CD4-positive, alpha-beta T cell (primary cell): ENCODE results near the gene ARIH2. TPM values are rescaled to one million over a fixed set of nuclear protein-coding genes. Genes with fewer than 3 reads are reported as not detected.
A peak's percentile ranks its signal among the peaks of the same experiment; 100 is the strongest.

Experiments
- ATAC-seq: fragments of 200-7000 bp; cut with Tn5 transposase; one replicate; pipeline ENCODE4 v1.10.0; 2022; ENCODE audit warnings: mild to moderate bottlenecking; ENCODE audit not compliant: poor library complexity
- CTCF ChIA-PET: fragments of 350-600 bp; sonication (Branson Sonifier 250); formaldehyde crosslinking; loops from one replicate; lab custom pipeline; 2021; ENCODE audit warnings: antibody characterized with exemption, inconsistent platforms; lab: Charles Lee
- POLR2A ChIA-PET: fragments of 350-600 bp; sonication (Branson Sonifier 250); formaldehyde crosslinking; loops from one replicate; lab custom pipeline; 2021; ENCODE audit warnings: antibody characterized with exemption, inconsistent platforms; lab: Charles Lee
- DNase-seq, 14 experiments: peaks; one replicate each; pipeline ENCODE4 v3.0.0-alpha.2; 2013 to 2020; ENCODE audit warnings: mixed read lengths in 2 of 14
- H3K27ac ChIP-seq, 2 donors: one replicate each; pipeline versions ENCODE4 v1.5.1 to v1.7.0; 2013; ENCODE audit warnings: low read length in 2 of 2, low read depth in 1 of 2, mild to moderate bottlenecking in 1 of 2
- H3K27me3 ChIP-seq, 2 experiments: 1 replicate in 1 of 2; 2 replicates in 1 of 2; pipeline versions ENCODE4 v1.6.1 to v1.7.0; 2013; ENCODE audit warnings: low read length in 2 of 2, control low read depth in 1 of 2, mild to moderate bottlenecking in 1 of 2, moderate library complexity in 1 of 2; ENCODE audit not compliant: insufficient read depth in 2 of 2, control insufficient read depth in 1 of 2
- H3K36me3 ChIP-seq: one replicate; pipeline ENCODE4 v1.6.1; 2013; ENCODE audit warnings: low read length, control low read depth; ENCODE audit not compliant: insufficient read depth
- H3K4me1 ChIP-seq: one replicate; pipeline ENCODE4 v1.6.1; 2013; ENCODE audit warnings: low read length, control low read depth; ENCODE audit not compliant: insufficient read depth
- H3K4me3 ChIP-seq: one replicate; pipeline ENCODE4 v1.5.1; 2013; ENCODE audit warnings: mild to moderate bottlenecking, low read length, moderate library complexity
- H3K9me3 ChIP-seq, 2 experiments: 1 replicate in 1 of 2; 2 replicates in 1 of 2; pipeline versions ENCODE4 v1.6.1 to v1.7.0; 2013; ENCODE audit warnings: low read length in 2 of 2, mild to moderate bottlenecking in 2 of 2, control low read depth in 1 of 2, moderate library complexity in 1 of 2; ENCODE audit not compliant: control insufficient read depth in 1 of 2, insufficient read depth in 1 of 2
- H3K27ac Mint-ChIP-seq: one replicate; pipeline ENCODE4 v1.8.0; 2020; ENCODE audit warnings: mixed read lengths
- H3K27me3 Mint-ChIP-seq: one replicate; pipeline ENCODE4 v1.8.0; 2021; ENCODE audit warnings: mixed read lengths
- H3K36me3 Mint-ChIP-seq: one replicate; pipeline ENCODE4 v1.8.0; 2021; ENCODE audit warnings: low read depth, mixed read lengths
- H3K4me1 Mint-ChIP-seq: one replicate; pipeline ENCODE4 v1.8.0; 2021; ENCODE audit warnings: low read depth, mixed read lengths
- H3K4me3 Mint-ChIP-seq: one replicate; pipeline ENCODE4 v1.8.0; 2020; ENCODE audit warnings: mild to moderate bottlenecking, mixed read lengths
- H3K9me3 Mint-ChIP-seq: one replicate; pipeline ENCODE4 v1.8.0; 2020; ENCODE audit warnings: mixed read lengths
- CTCF ChIP-seq: fragments of 200-600 bp; IDR thresholded peaks from one replicate; pipeline ENCODE4 v1.8.0; 2022; ENCODE audit warnings: antibody characterized with exemption, mild to moderate bottlenecking
- intact Hi-C, 2 experiments: fragments of 100-400 bp; cut with DNase I in 1 of 2; cut with micrococcal nuclease in 1 of 2; formaldehyde crosslinking; loops; one replicate each; pipeline versions ENCODE4 v1.15.1 to v1.9.0; 2023 to 2025; cut with DNase I, micrococcal nuclease
- total RNA-seq, 174 experiments: library from RNA in 2 of 174; stranded (reverse) in 2 of 174; gene quantifications; one replicate each; pipeline ENCODE4 v1.2.3 and lab custom pipeline; 2021 to 2026

Gene ARIH2
- total RNA-seq, 2 experiments from 2014 or later: 182 TPM

DNA sequence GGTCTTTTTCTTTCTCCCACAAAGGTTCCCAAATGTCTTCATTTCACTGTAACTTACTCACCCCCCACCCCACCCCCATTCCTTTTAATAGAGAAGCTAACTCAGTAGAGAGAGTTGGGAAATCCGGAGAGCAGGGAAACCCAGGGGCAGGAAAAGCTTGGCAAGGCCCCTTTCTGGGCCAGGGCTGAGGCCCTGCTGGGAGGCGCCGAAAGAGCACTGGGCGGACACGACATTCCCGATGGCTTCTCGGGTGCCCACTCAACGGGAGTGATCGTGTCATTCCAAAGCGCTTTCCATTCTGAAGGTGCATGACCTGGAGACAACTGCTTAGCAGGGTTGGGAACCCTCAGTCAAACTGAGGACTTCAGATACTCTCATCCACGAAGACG, 101.3 kb downstream of the ARIH2 start:
- Mint-ChIP-seq H3K27me3 (no peaks in the 10 kb centered on the region), H3K4me3 (peak overlapping the region; percentile 91), H3K9me3 (no peaks in the 10 kb centered on the region), H3K27ac (peak overlapping the region; percentile 90), H3K4me1 (peaks cover 41% of the 10 kb centered on the region), H3K36me3 (peaks cover 46% of the 10 kb centered on the region)
- peaks cover 30% of the 10 kb centered on the region for H3K36me3 ChIP-seq
- H3K27ac ChIP-seq: peak overlapping the region in 1 of 2 donors; percentile 92
- H3K4me3 ChIP-seq: peak overlapping the region; percentile 80
- DNase-seq (no peak), ATAC-seq (no peak)
- H3K9me3 ChIP-seq: no peaks in the 10 kb centered on the region
- ChIA-PET CTCF (interaction anchor here (0.7 to 5.2 kb wide), 4 partner anchors 9 to 151 kb away, joined by 3 to 63 read pairs (median 31); partner anchors contain the start of genes IMPDH2, KLHDC8B, P4HTM and WDR6), POLR2A (interaction anchor here (0.5 to 12.0 kb wide), 7 partner anchors 9 to 1317 kb away, joined by 3 to 331 read pairs (median 28); partner anchors contain the start of genes IMPDH2, IP6K2, P4HTM and QARS1)
- peaks cover 62% of the 10 kb centered on the region for H3K4me1 ChIP-seq
- H3K27me3 ChIP-seq: no peaks in the 10 kb centered on the region
- intact Hi-C loops: loop anchor here (2.0 to 10.0 kb wide), 8 partner anchors 13 to 915 kb away; partner anchors contain the start of genes APEH (in 1 of the 2), ARIH2 (in 1 of the 2), QRICH1 (in 1 of the 2) and RHOA (in 1 of the 2)
- no peak for TF ChIP-seq CTCF

DNA sequence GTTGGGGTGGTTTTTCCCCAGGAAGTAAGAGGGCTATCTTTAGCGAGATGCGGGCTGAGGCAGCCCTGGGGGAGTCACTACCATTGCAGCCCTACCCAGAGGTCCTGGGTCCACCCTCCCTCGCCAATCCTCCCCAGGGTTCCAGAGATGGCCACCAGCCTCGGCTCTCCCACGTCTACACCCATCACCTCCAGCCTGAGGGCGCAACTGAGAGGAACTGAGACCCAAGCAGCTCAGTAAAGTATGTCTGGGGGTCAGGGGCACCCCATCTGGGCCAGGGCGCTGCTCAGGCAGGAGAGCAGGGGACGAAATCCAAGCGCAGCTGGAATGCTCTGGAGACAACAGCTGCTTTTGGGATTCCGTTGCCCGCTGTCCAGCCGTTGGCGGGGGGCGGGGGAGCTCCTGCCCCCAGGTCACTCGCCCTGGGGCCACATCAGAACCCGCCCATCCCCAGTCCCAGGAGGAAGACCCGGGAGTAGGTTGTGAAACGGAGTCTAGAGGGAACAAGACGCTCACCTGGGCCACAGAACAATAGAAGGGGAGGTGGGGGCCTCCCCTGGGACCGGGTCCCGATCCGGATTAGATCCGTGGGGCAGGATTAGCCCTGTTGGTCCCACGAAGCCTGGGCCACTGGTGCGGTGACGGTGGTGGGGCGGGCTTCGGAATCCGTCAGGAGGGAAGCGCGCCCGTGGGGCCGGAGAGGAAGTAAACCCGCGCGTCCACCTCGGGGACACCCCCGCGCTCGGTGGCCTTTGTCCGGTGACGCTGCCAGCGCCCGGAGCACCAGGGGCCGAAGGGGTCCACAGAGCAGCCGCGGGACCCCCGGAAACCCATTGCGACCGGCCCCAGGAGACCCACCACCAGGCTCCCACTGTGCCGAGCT, 101.9 kb downstream of the ARIH2 start:
- Mint-ChIP-seq H3K36me3 (peaks cover 46% of the 10 kb centered on the region), H3K27ac (peak overlapping the region; percentile 90), H3K4me3 (peak overlapping the region; percentile 95), H3K4me1 (peaks cover 45% of the 10 kb centered on the region), H3K9me3 (no peaks in the 10 kb centered on the region), H3K27me3 (no peaks in the 10 kb centered on the region)
- peak overlapping the region; percentile 92 to 98 for H3K27ac ChIP-seq
- H3K36me3 ChIP-seq: peaks cover 30% of the 10 kb centered on the region
- TF ChIP-seq CTCF: no peak
- ChIA-PET POLR2A (interaction anchor here (0.5 to 12.0 kb wide), 14 partner anchors 8 to 1317 kb away, joined by 3 to 331 read pairs (median 16); partner anchors contain the start of genes ARIH2, IMPDH2, IP6K2 and P4HTM), CTCF (interaction anchor here (0.7 to 5.2 kb wide), 6 partner anchors 9 to 304 kb away, joined by 3 to 63 read pairs (median 14); partner anchors contain the start of genes IMPDH2, IP6K2, KLHDC8B and P4HTM)
- peak overlapping the region; percentile 80 for H3K4me3 ChIP-seq
- peaks cover 65% of the 10 kb centered on the region for H3K4me1 ChIP-seq
- DNase-seq (peak in 4 of 14 experiments; percentile 32 to 67 (median 56)), ATAC-seq (no peak)
- no peaks in the 10 kb centered on the region for H3K9me3 ChIP-seq
- H3K27me3 ChIP-seq: no peaks in the 10 kb centered on the region
- intact Hi-C loops: loop anchor here (1.0 to 10.0 kb wide), 10 partner anchors 9 to 914 kb away; partner anchors contain the start of genes QRICH1 (in 2 of the 2), APEH (in 1 of the 2), ARIH2 (in 1 of the 2) and IMPDH2 (in 1 of the 2)

DNA sequence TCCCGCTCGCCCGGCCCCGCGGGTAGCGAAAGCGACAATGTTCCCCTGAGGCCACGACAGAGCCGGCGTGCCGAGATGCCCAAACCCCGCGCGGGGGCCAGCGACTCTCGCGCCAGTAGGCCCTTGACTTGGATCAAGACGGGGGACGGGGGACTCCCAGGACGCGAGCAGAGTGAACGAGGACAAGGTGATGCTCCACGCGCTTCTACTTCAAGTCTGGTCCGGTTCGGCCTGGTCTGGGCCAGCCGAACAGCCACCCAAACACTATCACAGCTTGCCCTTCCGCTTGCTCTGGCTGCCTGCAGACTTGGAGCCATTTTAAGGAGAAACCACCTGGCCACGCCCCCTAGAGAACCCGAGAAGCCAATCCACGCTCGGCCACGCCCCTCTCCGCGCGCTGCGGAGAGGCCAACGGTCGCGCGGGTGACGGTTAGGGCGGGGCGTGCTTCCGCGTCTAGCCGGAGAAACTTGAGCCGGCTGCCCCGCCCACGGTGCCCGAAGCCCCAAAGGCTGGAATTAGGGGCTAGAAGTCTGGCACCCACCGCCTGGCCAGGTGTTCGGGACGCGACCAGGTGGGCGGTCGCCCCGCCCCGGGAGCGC, 102.7 kb downstream of the ARIH2 start:
- TF ChIP-seq CTCF: no peak
- Histone ChIP-seq H3K4me1 (peaks cover 68% of the 10 kb centered on the region), H3K27me3 (no peaks in the 10 kb centered on the region), H3K27ac (peak overlapping the region; percentile 92 to 98), H3K36me3 (peaks cover 35% of the 10 kb centered on the region), H3K4me3 (peak overlapping the region; percentile 80), H3K9me3 (no peaks in the 10 kb centered on the region)
- Mint-ChIP-seq H3K27me3 (no peaks in the 10 kb centered on the region), H3K4me3 (peak overlapping the region; percentile 95), H3K27ac (peak overlapping the region; percentile 90), H3K36me3 (peaks cover 50% of the 10 kb centered on the region), H3K9me3 (no peaks in the 10 kb centered on the region), H3K4me1 (peaks cover 48% of the 10 kb centered on the region)
- DNase-seq: peak; percentile 96 to 100 (median 98)
- peak; percentile 79 for ATAC-seq
- ChIA-PET CTCF (interaction anchor here (0.5 to 5.2 kb wide), 19 partner anchors 9 to 1915 kb away, joined by 3 to 63 read pairs (median 4); partner anchors contain the start of genes IP6K2, KLHDC8B, P4HTM and QRICH1), POLR2A (interaction anchor here (0.5 to 12.0 kb wide), 26 partner anchors 8 to 1508 kb away, joined by 3 to 331 read pairs (median 6); partner anchors contain the start of genes ARIH2, CCDC71, DAG1 and ELP6)
- intact Hi-C loops: loop anchor here (1.0 to 10.0 kb wide), 10 partner anchors 8 to 913 kb away; partner anchors contain the start of genes QRICH1 (in 2 of the 2), APEH (in 1 of the 2), ARIH2 (in 1 of the 2) and IMPDH2 (in 1 of the 2)
